Loucy (cell line): ENCODE measurements around the gene THADA.

Experiments used
- CTCF ChIP-seq: fragments of 200-600 bp; sonication (generic); conservative IDR thresholded peaks from 2 replicates; pipeline ENCODE4 v1.5.1; 2014; ENCODE audit warnings: mild to moderate bottlenecking, antibody characterized with exemption, low read length
- EZH2phosphoT487 ChIP-seq: fragments of 200-600 bp; IDR thresholded peaks from 2 replicates; pipeline ENCODE4 v1.6.1; 2018; ENCODE audit warnings: antibody characterized with exemption, mild to moderate bottlenecking, moderate library complexity, borderline replicate concordance

GRCh38 chr2:43201497-43201896, 394.3 kb downstream of the THADA start:
- no peak for TF ChIP-seq CTCF
- TF ChIP-seq EZH2phosphoT487: no peak
